Left lung (tissue), 10 donors: Measurements from ENCODE around the gene SPPL2B. TPM values are rescaled to one million over a fixed set of nuclear protein-coding genes. Genes with fewer than 3 reads are reported as not detected.

Experiments
- ATAC-seq: fragments of 200-7000 bp; cut with Tn5 transposase; one replicate; pipeline ENCODE4 v1.9.1; 2020; ENCODE audit warnings: moderate library complexity
- DNase-seq, 4 donors: peaks; one replicate each; pipeline ENCODE4 v3.0.0-alpha.2; 2013 to 2020
- H3K27ac ChIP-seq, 2 donors: fragments of 200-600 bp; sonication (generic) in 1 of 2; one replicate each; pipeline versions ENCODE4 v1.5.0 to v1.8.0; 2020 to 2021
- H3K27me3 ChIP-seq, 2 donors: fragments of 200-600 bp; sonication (generic) in 1 of 2; one replicate each; pipeline versions ENCODE4 v1.5.0 to v1.8.0; 2020 to 2021
- H3K36me3 ChIP-seq, 2 donors: fragments of 200-600 bp; sonication (generic) in 1 of 2; one replicate each; pipeline versions ENCODE4 v1.5.0 to v1.8.0; 2020 to 2021
- H3K4me1 ChIP-seq, 2 donors: fragments of 200-600 bp; one replicate each; pipeline ENCODE4 v1.8.0; 2021
- H3K4me3 ChIP-seq, 2 donors: fragments of 200-600 bp; sonication (generic) in 1 of 2; one replicate each; pipeline versions ENCODE4 v1.5.0 to v1.8.0; 2020 to 2021; ENCODE audit warnings: mild to moderate bottlenecking in 1 of 2
- H3K9me3 ChIP-seq, 2 donors: fragments of 200-600 bp; sonication (generic) in 1 of 2; one replicate each; pipeline versions ENCODE4 v1.5.0 to v1.8.0; 2020 to 2021
- CTCF ChIP-seq, 2 donors: fragments of 200-600 bp; sonication (generic) in 1 of 2; IDR thresholded peaks; one replicate each; pipeline versions ENCODE4 v1.5.0 to v1.8.0; 2021; ENCODE audit warnings: antibody characterized with exemption in 2 of 2
- intact Hi-C, 2 donors: fragments of 100-400 bp; cut with DNase I; formaldehyde crosslinking; loops; one replicate each; pipeline versions ENCODE4 v1.11.2 to v1.14.2; 2022
- polyA plus RNA-seq, 6 donors: library from polyadenylated mRNA; unstranded; fragments of 120-200 nt; gene quantifications; one replicate each; pipeline ENCODE4 v1.2.1, GENCODE V29; 2013; ENCODE audit not compliant: insufficient read length in 6 of 6
- total RNA-seq, 2 donors: library from RNA; stranded (reverse); fragmentation: NEBNext Ultra II Directional; extraction: Animal tissue kit (Norgen Biotek cat#: 25700); gene quantifications; one replicate each; pipeline ENCODE4 v1.2.1, GENCODE V29; 2021
- donor health status: DM: no; HTN: yes; CAD: no.
- donor health status: DM: no; HTN: no; CAD: no.

Gene SPPL2B
- total and polyA plus RNA-seq, 8 donors, result 47.5 to 106 (median 69.7) TPM

- no peak for ATAC-seq
Observed at GRCh38 chr19:2331601-2332246, 3.2 kb downstream of the SPPL2B start.

GRCh38 chr19:2332341-2333026 lies 4.0 kb downstream of the SPPL2B start:
- no peak for ATAC-seq
- TF ChIP-seq CTCF (IDR thresholded peaks at IDR 0.05), result no peak
- intact Hi-C loops, result no loop called here
- no peak overlapping the region for H3K4me3 ChIP-seq
- no peaks in the 10 kb centered on the region for H3K9me3 ChIP-seq
- no peaks in the 10 kb centered on the region for H3K27me3 ChIP-seq
- H3K4me1 ChIP-seq, result peaks cover 10 to 55% of the 10 kb centered on the region in 2 donors
- no peak for DNase-seq
- H3K27ac ChIP-seq, result no peak overlapping the region
- H3K36me3 ChIP-seq, result peaks cover 0 to 5% of the 10 kb centered on the region in 2 donors

More at GRCh38 chr19:2331601-2332246, 3.2 kb downstream of the SPPL2B start:
- peaks cover 15 to 62% of the 10 kb centered on the region in 2 donors for H3K4me1 ChIP-seq
- no peak for TF ChIP-seq CTCF (IDR thresholded peaks at IDR 0.05)
- no peaks in the 10 kb centered on the region for H3K27me3 ChIP-seq
- no peaks in the 10 kb centered on the region for H3K36me3 ChIP-seq
- DNase-seq, result no peak
- H3K4me3 ChIP-seq, result no peak overlapping the region
- H3K9me3 ChIP-seq, result no peaks in the 10 kb centered on the region
- intact Hi-C loops, result no loop called here
- no peak overlapping the region for H3K27ac ChIP-seq

GRCh38 chr19:2333027-2333806 lies 4.7 kb downstream of the SPPL2B start:
- intact Hi-C loops, result no loop called here
- H3K27ac ChIP-seq, result no peak overlapping the region

GRCh38 chr19:2333807-2334211 lies 5.3 kb downstream of the SPPL2B start:
- peaks cover 0 to 12% of the 10 kb centered on the region in 2 donors for H3K36me3 ChIP-seq
- H3K27ac ChIP-seq, result no peak overlapping the region
- peaks cover 8 to 48% of the 10 kb centered on the region in 2 donors for H3K4me1 ChIP-seq
- H3K9me3 ChIP-seq, result no peaks in the 10 kb centered on the region
- ATAC-seq, result no peak
- H3K4me3 ChIP-seq, result no peak overlapping the region
- TF ChIP-seq CTCF (IDR thresholded peaks at IDR 0.05), result no peak
- intact Hi-C loops, result no loop called here
- no peaks in the 10 kb centered on the region for H3K27me3 ChIP-seq
- DNase-seq, result no peak

More at GRCh38 chr19:2333027-2333806, 4.7 kb downstream of the SPPL2B start:
- no peak for TF ChIP-seq CTCF (IDR thresholded peaks at IDR 0.05)
- H3K4me1 ChIP-seq, result peaks cover 8 to 49% of the 10 kb centered on the region in 2 donors
- no peak overlapping the region for H3K4me3 ChIP-seq
- DNase-seq (peak in 2 of 4 donors; percentile 59 to 85), ATAC-seq (no peak)
- peaks cover 0 to 8% of the 10 kb centered on the region in 2 donors for H3K36me3 ChIP-seq
- no peaks in the 10 kb centered on the region for H3K9me3 ChIP-seq
- no peaks in the 10 kb centered on the region for H3K27me3 ChIP-seq

- DNase-seq (no peak), ATAC-seq (no peak)
- H3K27ac ChIP-seq, result no peak overlapping the region
- no peaks in the 10 kb centered on the region for H3K9me3 ChIP-seq
- intact Hi-C loops, result no loop called here
- H3K36me3 ChIP-seq, result peaks cover 0 to 18% of the 10 kb centered on the region in 2 donors
- no peak overlapping the region for H3K4me3 ChIP-seq
- no peaks in the 10 kb centered on the region for H3K27me3 ChIP-seq
- H3K4me1 ChIP-seq, result peaks cover 7 to 42% of the 10 kb centered on the region in 2 donors
- TF ChIP-seq CTCF (IDR thresholded peaks at IDR 0.05), result no peak
Observed at GRCh38 chr19:2334426-2334825, 5.9 kb downstream of the SPPL2B start.
